ENCODE measurements around the gene CUL7.

DNA sequence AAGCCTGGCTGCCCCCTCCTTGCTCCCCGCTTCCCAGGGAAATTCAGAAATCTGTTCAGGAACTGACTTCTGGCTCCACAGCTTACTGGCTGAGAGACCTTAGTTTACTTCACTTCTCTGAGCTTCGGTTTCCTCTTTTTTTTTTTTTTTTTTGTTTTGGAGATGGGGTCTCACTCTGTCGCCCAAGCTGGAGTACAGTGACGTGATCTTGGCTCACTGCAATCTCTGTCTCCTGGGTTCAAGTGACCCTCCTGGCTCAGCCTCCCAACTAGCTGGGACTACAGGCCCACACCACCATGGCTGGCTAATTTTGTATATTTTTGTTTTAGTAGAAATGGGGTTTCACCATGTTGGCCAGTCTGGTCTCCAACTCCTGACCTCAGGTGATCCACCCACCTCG is 37.4 kb upstream of the CUL7 start:
- TF ChIP-seq POLR2A (IDR thresholded peaks at IDR 0.05) (no peak), EP300 (IDR thresholded peaks at IDR 0.05) (no peak)
- TF ChIP-seq, protein P1, sequence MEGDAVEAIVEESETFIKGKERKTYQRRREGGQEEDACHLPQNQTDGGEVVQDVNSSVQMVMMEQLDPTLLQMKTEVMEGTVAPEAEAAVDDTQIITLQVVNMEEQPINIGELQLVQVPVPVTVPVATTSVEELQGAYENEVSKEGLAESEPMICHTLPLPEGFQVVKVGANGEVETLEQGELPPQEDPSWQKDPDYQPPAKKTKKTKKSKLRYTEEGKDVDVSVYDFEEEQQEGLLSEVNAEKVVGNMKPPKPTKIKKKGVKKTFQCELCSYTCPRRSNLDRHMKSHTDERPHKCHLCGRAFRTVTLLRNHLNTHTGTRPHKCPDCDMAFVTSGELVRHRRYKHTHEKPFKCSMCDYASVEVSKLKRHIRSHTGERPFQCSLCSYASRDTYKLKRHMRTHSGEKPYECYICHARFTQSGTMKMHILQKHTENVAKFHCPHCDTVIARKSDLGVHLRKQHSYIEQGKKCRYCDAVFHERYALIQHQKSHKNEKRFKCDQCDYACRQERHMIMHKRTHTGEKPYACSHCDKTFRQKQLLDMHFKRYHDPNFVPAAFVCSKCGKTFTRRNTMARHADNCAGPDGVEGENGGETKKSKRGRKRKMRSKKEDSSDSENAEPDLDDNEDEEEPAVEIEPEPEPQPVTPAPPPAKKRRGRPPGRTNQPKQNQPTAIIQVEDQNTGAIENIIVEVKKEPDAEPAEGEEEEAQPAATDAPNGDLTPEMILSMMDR (IDR thresholded peaks at IDR 0.05) = no peak
